Heart left ventricle (tissue), 13 donors: Measurements from ENCODE around the gene MPZ.

ENCODE experiments used
- CTCF ChIP-seq, 12 donors: fragments of 200-600 bp; sonication (generic) in 4 of 12; IDR thresholded peaks; one replicate each; pipeline versions ENCODE4 v1.5.0 to v1.8.0; 2018 to 2022; ENCODE audit warnings: antibody characterized with exemption in 12 of 12, mild to moderate bottlenecking in 5 of 12
- POLR2A ChIP-seq, 2 donors: fragments of 450-650 bp; IDR thresholded peaks; one replicate each; pipeline ENCODE4 v1.6.1; 2017; ENCODE audit warnings: antibody characterized with exemption in 2 of 2, mild to moderate bottlenecking in 2 of 2, moderate library complexity in 2 of 2
- donor health status: ischemic (EF 13 %, LVEDD 7.1; RV severe dilation, severe dysfunction).
- donor health status: DM: no; HTN: yes; CAD: no.
- donor health status: DM: no; HTN: no; CAD: no.
- donor health status: ischemic (EF 25% LVEDD 6.9; RV normal size, moderate dysfunction).
- donor health status: ischemic (EF 25% LVEDD 5.7; RV mildly dilated, moderate dysfunction).
- donor health status: ischemic (EF 35%, LVEDD 5.7; RV mildly dilated, moderate dysfunction).
- donor health status: nonischemic (EF 11% LVEDD 7.7; RV severe dilation, severe dysfunction).
- donor health status: DM: yes; HTN: yes; CAD: no.
- donor health status: PGD.
- donor health status: ischemic (EF 29% LVEDD 5.4; RV normal size, mild dysfunction).
- donor health status: nonischemic (EF 23%, LVEDD 6.1; RV moderate dilation, normal function).

- TF ChIP-seq CTCF (IDR thresholded peaks at IDR 0.05), result no peak
- TF ChIP-seq POLR2A (IDR thresholded peaks at IDR 0.05), result no peak
Observed at GRCh38 chr1:161259765-161260164, 50.0 kb downstream of the MPZ start.
